ENCODE measurements around the gene ITGAE.
A peak's percentile ranks its signal among the peaks of the same experiment; 100 is the strongest.

The ITGAE gene

GRCh38 chr17:3818786-3819185 is 17.8 kb upstream of the ITGAE start:
- DNase-seq, result no peak

- DNase-seq, result no peak
These were observed 17.0 kb upstream of the ITGAE start for GRCh38 chr17:3817851-3818605.

- no peak for DNase-seq
These were observed 14.9 kb upstream of the ITGAE start for GRCh38 chr17:3815925-3816324.

- no peak for DNase-seq
These were observed 14.1 kb upstream of the ITGAE start for GRCh38 chr17:3815122-3815521.

GRCh38 chr17:3814361-3814760 is 13.4 kb upstream of the ITGAE start:
- DNase-seq, result no peak

- DNase-seq, result no peak
These were observed 12.2 kb upstream of the ITGAE start for GRCh38 chr17:3813171-3813570.

- no peak for DNase-seq
These were observed 11.8 kb upstream of the ITGAE start for GRCh38 chr17:3812771-3813170.

- DNase-seq, result no peak
These were observed 11.3 kb upstream of the ITGAE start for GRCh38 chr17:3812284-3812683.

- DNase-seq, result no peak
These were observed 9.0 kb upstream of the ITGAE start for GRCh38 chr17:3810019-3810418.

- DNase-seq, result no peak
These were observed 8.1 kb upstream of the ITGAE start for GRCh38 chr17:3809135-3809534.

- DNase-seq, result no peak
These were observed 7.7 kb upstream of the ITGAE start for GRCh38 chr17:3808701-3809100.

GRCh38 chr17:3805581-3805980 is 4.6 kb upstream of the ITGAE start:
- DNase-seq, result no peak

- DNase-seq, result no peak
These were observed 3.5 kb upstream of the ITGAE start for GRCh38 chr17:3804503-3804931.

- no peak for DNase-seq
These were observed 2.3 kb upstream of the ITGAE start for GRCh38 chr17:3803308-3803640.

GRCh38 chr17:3802461-3803307 is 1.7 kb upstream of the ITGAE start:
- DNase-seq, result no peak

- DNase-seq, result no peak
These were observed 804 bp upstream of the ITGAE start for GRCh38 chr17:3801792-3802191.

GRCh38 chr17:3801347-3801746 is 359 bp upstream of the ITGAE start:
- no peak for DNase-seq

GRCh38 chr17:3799181-3799945 is 1.6 kb downstream of the ITGAE start:
- DNase-seq, result no peak

GRCh38 chr17:3798273-3799180 is 2.5 kb downstream of the ITGAE start:
- DNase-seq, result no peak

- DNase-seq, result peak; percentile 44
These were observed 4.2 kb downstream of the ITGAE start for GRCh38 chr17:3796822-3797170.

GRCh38 chr17:3796110-3796821 is 4.7 kb downstream of the ITGAE start:
- peak; percentile 59 for DNase-seq

All from activated gamma-delta T cell (primary cell).